Esophagus (tissue), 2 donors: ENCODE results near the gene PFKFB2. TPM values are rescaled to one million over a fixed set of nuclear protein-coding genes. Genes with fewer than 3 reads are reported as not detected.

Experiments used
- H3K27ac ChIP-seq, 2 donors: one replicate each; pipeline ENCODE4 v1.5.1; 2013; ENCODE audit warnings: low read depth in 2 of 2, mild to moderate bottlenecking in 2 of 2, inconsistent platforms in 1 of 2, low read length in 1 of 2, moderate library complexity in 1 of 2
- H3K27me3 ChIP-seq, 2 donors: one replicate each; pipeline ENCODE4 v1.6.1; 2013; ENCODE audit warnings: low read length in 2 of 2, control low read depth in 1 of 2, mild to moderate bottlenecking in 1 of 2; ENCODE audit not compliant: insufficient read depth in 2 of 2, control insufficient read depth in 1 of 2
- H3K36me3 ChIP-seq, 2 donors: one replicate each; pipeline ENCODE4 v1.6.1; 2013; ENCODE audit warnings: low read length in 1 of 2; ENCODE audit not compliant: control insufficient read depth in 2 of 2, insufficient read depth in 2 of 2
- H3K4me1 ChIP-seq, 2 donors: one replicate each; pipeline ENCODE4 v1.6.1; 2013; ENCODE audit warnings: low read length in 1 of 2; ENCODE audit not compliant: control insufficient read depth in 2 of 2, insufficient read depth in 2 of 2
- H3K4me3 ChIP-seq, 2 donors: one replicate each; pipeline ENCODE4 v1.5.1; 2013; ENCODE audit warnings: low read length in 2 of 2, mild to moderate bottlenecking in 2 of 2, low read depth in 1 of 2, moderate library complexity in 1 of 2
- H3K9me3 ChIP-seq, 2 donors: one replicate each; pipeline ENCODE4 v1.6.1; 2013; ENCODE audit warnings: mild to moderate bottlenecking in 2 of 2, low read depth in 1 of 2, low read length in 1 of 2, moderate library complexity in 1 of 2; ENCODE audit not compliant: control insufficient read depth in 2 of 2, insufficient read depth in 1 of 2
- WGBS, 2 donors: extraction: QIAGEN DNeasy Blood & Tissue Kit; methylation state at CpG; one replicate each; pipeline ENCODE4 v1.1.7; 2013; 5-methylcytosine and 5-hydroxymethylcytosine counted together
- polyA plus RNA-seq, 2 donors: library from polyadenylated mRNA; stranded (reverse); fragments of 200-250 nt; gene quantifications; one replicate each; pipeline ENCODE4 v1.2.3, GENCODE V29; 2013
- donor health status: healthy with polysubstance abuse.
- donor health status: Bipolar disorder and iron deficiency.

Gene PFKFB2
- polyA plus RNA-seq, 2 donors, result 4.7 to 8.3 TPM

- Histone ChIP-seq H3K9me3 (no peaks in the 10 kb centered on the region), H3K36me3 (peaks cover 3 to 22% of the 10 kb centered on the region in 2 donors), H3K4me3 (no peak overlapping the region), H3K4me1 (no peaks in the 10 kb centered on the region), H3K27me3 (no peaks in the 10 kb centered on the region), H3K27ac (no peak overlapping the region)
- 78 to 82% methylated on average over 6 of the region's 6 CpGs for WGBS, 2 donors
These were observed 6.1 kb downstream of the PFKFB2 start for GRCh38 chr1:207058878-207059867.

DNA sequence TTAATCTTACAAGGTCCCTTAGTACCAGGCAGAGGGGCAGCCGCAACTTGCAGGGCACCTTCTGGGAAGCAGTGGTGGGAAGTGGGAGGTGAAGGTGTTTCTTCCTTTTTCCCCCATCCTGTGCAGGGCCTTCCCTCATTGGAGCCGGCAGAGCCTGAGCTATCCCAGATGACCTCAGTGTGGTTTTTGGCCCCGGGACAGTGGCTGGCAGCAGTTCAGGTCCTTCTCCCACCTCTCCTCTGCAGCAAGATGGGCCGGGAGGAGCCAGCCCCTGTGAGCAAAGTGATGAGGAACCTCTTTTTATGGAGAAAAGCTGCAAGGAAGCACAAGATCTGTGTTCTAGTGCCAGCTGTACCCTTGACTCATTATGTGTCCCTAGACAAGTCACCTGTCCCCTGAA lies 6.8 kb downstream of the PFKFB2 start:
- Histone ChIP-seq H3K27me3 (no peaks in the 10 kb centered on the region), H3K4me3 (no peak overlapping the region), H3K27ac (no peak overlapping the region), H3K9me3 (no peaks in the 10 kb centered on the region), H3K4me1 (no peaks in the 10 kb centered on the region), H3K36me3 (peaks cover 3 to 22% of the 10 kb centered on the region in 2 donors)
- WGBS, 2 donors, result 57 to 72% methylated on average over 4 of the region's 4 CpGs

GRCh38 chr1:207060596-207060995 lies 7.5 kb downstream of the PFKFB2 start:
- peaks cover 3 to 22% of the 10 kb centered on the region in 2 donors for H3K36me3 ChIP-seq
- no peaks in the 10 kb centered on the region for H3K9me3 ChIP-seq
- H3K27ac ChIP-seq, result no peak overlapping the region
- 64 to 67% methylated on average over 3 of the region's 3 CpGs for WGBS, 2 donors
- no peak overlapping the region for H3K4me3 ChIP-seq
- H3K27me3 ChIP-seq, result no peaks in the 10 kb centered on the region
- no peaks in the 10 kb centered on the region for H3K4me1 ChIP-seq

- Histone ChIP-seq H3K4me3 (no peak overlapping the region), H3K4me1 (no peaks in the 10 kb centered on the region), H3K27ac (no peak overlapping the region), H3K36me3 (peaks cover 3 to 22% of the 10 kb centered on the region in 2 donors), H3K9me3 (no peaks in the 10 kb centered on the region), H3K27me3 (no peaks in the 10 kb centered on the region)
- 77 to 80% methylated on average over 1 of the region's 1 CpG for WGBS, 2 donors
These were observed 9.0 kb downstream of the PFKFB2 start for GRCh38 chr1:207062058-207062457.

GRCh38 chr1:207063014-207063413 lies 9.9 kb downstream of the PFKFB2 start:
- 95 to 96% methylated on average over 5 of the region's 5 CpGs for WGBS, 2 donors
- H3K4me1 ChIP-seq, result no peaks in the 10 kb centered on the region

GRCh38 chr1:207064561-207064960 lies 11.5 kb downstream of the PFKFB2 start:
- Histone ChIP-seq H3K27ac (no peak overlapping the region), H3K9me3 (no peaks in the 10 kb centered on the region), H3K4me1 (no peaks in the 10 kb centered on the region), H3K36me3 (peaks cover 10 to 28% of the 10 kb centered on the region in 2 donors), H3K27me3 (no peaks in the 10 kb centered on the region), H3K4me3 (no peak overlapping the region)
- 70 to 75% methylated on average over 8 of the region's 8 CpGs for WGBS, 2 donors

More at GRCh38 chr1:207063014-207063413, 9.9 kb downstream of the PFKFB2 start:
- Histone ChIP-seq H3K9me3 (no peaks in the 10 kb centered on the region), H3K27me3 (no peaks in the 10 kb centered on the region), H3K36me3 (peaks cover 6 to 25% of the 10 kb centered on the region in 2 donors), H3K27ac (no peak overlapping the region), H3K4me3 (no peak overlapping the region)

DNA sequence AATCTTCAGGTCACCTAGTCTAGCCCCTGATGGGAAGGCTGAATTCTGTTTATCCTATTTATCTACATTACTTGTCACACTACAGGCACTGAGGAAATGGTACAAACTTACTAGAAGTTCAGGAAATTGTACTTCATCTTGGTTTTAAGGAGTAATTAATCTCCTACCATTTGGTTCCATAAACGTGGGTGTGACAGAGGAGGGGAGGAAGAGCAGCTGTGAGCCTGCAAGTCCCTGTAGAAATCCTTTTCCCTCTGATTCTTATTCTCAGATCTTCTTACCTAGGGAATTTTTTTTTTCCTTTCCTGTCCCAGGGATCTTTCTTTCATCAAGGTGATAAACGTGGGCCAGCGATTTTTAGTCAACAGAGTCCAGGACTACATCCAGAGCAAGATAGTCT lies 14.1 kb downstream of the PFKFB2 start:
- no peaks in the 10 kb centered on the region for H3K27me3 ChIP-seq
- H3K27ac ChIP-seq, result no peak overlapping the region
- H3K36me3 ChIP-seq, result peaks cover 15 to 31% of the 10 kb centered on the region in 2 donors
- 64% methylated on average over 3 of the region's 3 CpGs for WGBS, 2 donors
- no peaks in the 10 kb centered on the region for H3K4me1 ChIP-seq
- no peaks in the 10 kb centered on the region for H3K9me3 ChIP-seq
- no peak overlapping the region for H3K4me3 ChIP-seq

DNA sequence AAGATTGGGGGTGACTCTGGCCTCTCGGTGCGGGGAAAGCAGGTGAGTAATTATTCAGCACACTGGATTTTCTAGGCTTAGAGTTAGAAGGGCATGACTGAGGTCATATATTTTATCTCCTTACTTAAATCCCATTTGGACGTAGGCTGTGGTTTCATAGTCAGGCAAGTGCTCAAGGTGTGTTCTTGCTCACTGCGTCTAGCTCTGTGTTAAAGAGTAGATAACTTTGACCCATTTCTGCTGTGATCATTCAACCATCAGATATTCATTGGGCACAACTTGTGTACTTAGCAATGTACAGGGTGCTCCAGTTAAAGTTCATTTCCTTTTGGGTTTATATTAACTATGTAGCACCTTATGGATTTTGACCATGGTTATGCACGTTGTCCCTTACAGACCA lies 14.6 kb downstream of the PFKFB2 start:
- Histone ChIP-seq H3K27me3 (no peaks in the 10 kb centered on the region), H3K27ac (no peak overlapping the region), H3K9me3 (no peaks in the 10 kb centered on the region), H3K4me3 (no peak overlapping the region), H3K4me1 (no peaks in the 10 kb centered on the region), H3K36me3 (peaks cover 15 to 29% of the 10 kb centered on the region in 2 donors)
- WGBS, 2 donors, result 74 to 79% methylated on average over 5 of the region's 5 CpGs

DNA sequence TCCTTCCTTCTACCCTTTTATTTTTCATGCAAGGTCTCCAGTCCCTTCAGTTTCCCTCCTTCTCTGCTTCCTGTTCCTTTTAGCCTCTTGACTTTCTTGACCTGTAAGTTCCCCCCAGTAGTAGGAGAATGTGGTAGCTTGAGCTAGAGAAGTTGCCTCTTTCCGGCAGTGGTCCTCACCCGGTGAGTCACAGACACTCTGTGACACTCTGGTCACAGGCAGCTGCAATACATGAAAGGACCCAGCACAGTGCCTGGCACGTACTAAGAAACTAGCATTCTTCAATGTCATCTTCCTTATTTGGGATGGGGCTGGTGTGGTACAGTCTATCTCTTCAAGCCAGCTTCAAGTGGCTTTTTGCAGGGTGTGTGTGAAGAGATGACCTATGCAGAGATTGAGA lies 16.0 kb downstream of the PFKFB2 start:
- Histone ChIP-seq H3K36me3 (peaks cover 12 to 19% of the 10 kb centered on the region in 2 donors), H3K27me3 (no peaks in the 10 kb centered on the region), H3K27ac (no peak overlapping the region), H3K4me3 (no peak overlapping the region), H3K4me1 (no peaks in the 10 kb centered on the region), H3K9me3 (no peaks in the 10 kb centered on the region)
- 75 to 80% methylated on average over 3 of the region's 3 CpGs for WGBS, 2 donors
